HL-60 (cell line): Measurements from ENCODE around the gene PRKAR2B.

ENCODE experiments used
- DNase-seq, 2 experiments: peaks; one replicate each; pipeline ENCODE4 v3.0.0-alpha.2; 2010 to 2020; ENCODE audit warnings: low read depth in 1 of 2, low spot score in 1 of 2
- H3K27ac ChIP-seq: fragments of 250-450 bp; sonication (Bioruptor Pico); replicated peaks from 2 replicates; pipeline ENCODE4 v1.5.1; 2020; ENCODE audit warnings: mild to moderate bottlenecking, moderate library complexity
- H3K27me3 ChIP-seq: fragments of 250-450 bp; sonication (Bioruptor Pico); 2 replicates; pipeline ENCODE4 v1.5.1; 2021; ENCODE audit warnings: mild to moderate bottlenecking, moderate library complexity; ENCODE audit not compliant: insufficient read depth, poor library complexity, severe bottlenecking
- H3K4me3 ChIP-seq: replicated peaks from 2 replicates; pipeline ENCODE4 v1.5.1; 2011; ENCODE audit warnings: mild to moderate bottlenecking, control low read depth, low read length; ENCODE audit not compliant: insufficient read depth
- CTCF ChIP-seq: IDR thresholded peaks from one replicate; pipeline ENCODE4 v1.5.1; 2011; ENCODE audit warnings: low read length, control low read depth, inconsistent platforms; ENCODE audit not compliant: insufficient read depth
- GABPA ChIP-seq: IDR thresholded peaks from 2 replicates; pipeline ENCODE4 v1.6.1; 2012; ENCODE audit warnings: low read depth
- POLR2AphosphoS5 ChIP-seq: IDR thresholded peaks from 2 replicates; pipeline ENCODE4 v1.6.1; 2012; ENCODE audit warnings: low read depth
- REST ChIP-seq: IDR thresholded peaks from 2 replicates; pipeline ENCODE4 v1.6.1; 2012; ENCODE audit warnings: low read depth; ENCODE audit not compliant: insufficient replicate concordance
- SPI1 ChIP-seq: IDR thresholded peaks from 2 replicates; pipeline ENCODE4 v1.6.1; 2012; ENCODE audit warnings: low read depth, mild to moderate bottlenecking, borderline replicate concordance

Gene PRKAR2B

GRCh38 chr7:107009846-107010203 lies 34.7 kb upstream of the PRKAR2B start:
- Histone ChIP-seq H3K27ac (no peak overlapping the region), H3K4me3 (no peak overlapping the region), H3K27me3 (no peaks in the 10 kb centered on the region)
- TF ChIP-seq POLR2AphosphoS5 (no peak), GABPA (no peak), SPI1 (no peak), REST (no peak), CTCF (no peak)
- DNase-seq, result no peak

GRCh38 chr7:107012691-107013090 lies 31.8 kb upstream of the PRKAR2B start:
- no peak overlapping the region for H3K4me3 ChIP-seq
- TF ChIP-seq GABPA (no peak), REST (no peak), POLR2AphosphoS5 (no peak), SPI1 (no peak), CTCF (no peak)
- no peak for DNase-seq
- no peak overlapping the region for H3K27ac ChIP-seq
- no peaks in the 10 kb centered on the region for H3K27me3 ChIP-seq

- Histone ChIP-seq H3K4me3 (no peak overlapping the region), H3K27me3 (no peaks in the 10 kb centered on the region), H3K27ac (no peak overlapping the region)
- DNase-seq, result no peak
- TF ChIP-seq SPI1 (no peak), GABPA (no peak), POLR2AphosphoS5 (no peak), CTCF (no peak), REST (no peak)
These were observed 30.0 kb upstream of the PRKAR2B start for GRCh38 chr7:107014387-107015023.
